H9 (cell line): Measurements from ENCODE around the gene RNF41. TPM values are rescaled to one million over a fixed set of nuclear protein-coding genes. Genes with fewer than 3 reads are reported as not detected.

Experiments used
- DNase-seq: peaks from one replicate; pipeline ENCODE4 v3.0.0-alpha.2; 2017
- H2AFZ ChIP-seq: one replicate; pipeline ENCODE4 v1.6.1; 2013; ENCODE audit warnings: mild to moderate bottlenecking, low read length, control low read depth, moderate library complexity
- H2AK5ac ChIP-seq: 2 replicates; pipeline ENCODE4 v1.6.1; 2013; ENCODE audit warnings: low read length, control low read depth, mixed read lengths; ENCODE audit not compliant: insufficient read length
- H2BK120ac ChIP-seq: one replicate; pipeline ENCODE4 v1.6.1; 2013; ENCODE audit warnings: low read depth, mild to moderate bottlenecking, low read length, control low read depth, inconsistent platforms; ENCODE audit not compliant: poor library complexity, severe bottlenecking
- H2BK12ac ChIP-seq: 2 replicates; pipeline ENCODE4 v1.6.1; 2013; ENCODE audit warnings: low read length, control low read depth, mixed read lengths, low read depth; ENCODE audit not compliant: insufficient read length
- H2BK15ac ChIP-seq: 2 replicates; pipeline ENCODE4 v1.6.1; 2013; ENCODE audit warnings: low read depth, low read length, control low read depth
- H2BK20ac ChIP-seq: one replicate; pipeline ENCODE4 v1.6.1; 2013; ENCODE audit warnings: low read depth, mild to moderate bottlenecking, low read length, control low read depth, inconsistent platforms; ENCODE audit not compliant: poor library complexity, severe bottlenecking
- H2BK5ac ChIP-seq: 2 replicates; pipeline ENCODE4 v1.6.1; 2013; ENCODE audit warnings: low read length, control low read depth, mixed read lengths; ENCODE audit not compliant: insufficient read length
- H3K14ac ChIP-seq: 2 replicates; pipeline ENCODE4 v1.6.1; 2013; ENCODE audit warnings: low read length, control low read depth; ENCODE audit not compliant: insufficient read depth
- H3K18ac ChIP-seq: 2 replicates; pipeline ENCODE4 v1.6.1; 2013; ENCODE audit warnings: low read depth, mild to moderate bottlenecking, mixed read lengths, low read length, control low read depth; ENCODE audit not compliant: insufficient read length
- H3K23ac ChIP-seq: 2 replicates; pipeline ENCODE4 v1.6.1; 2013; ENCODE audit warnings: low read length, control low read depth, mixed read lengths, low read depth; ENCODE audit not compliant: insufficient read length
- H3K23me2 ChIP-seq: 2 replicates; pipeline ENCODE4 v1.6.1; 2013; ENCODE audit warnings: low read depth, mild to moderate bottlenecking, mixed read lengths, low read length, control low read depth; ENCODE audit not compliant: insufficient read length, poor library complexity, severe bottlenecking
- H3K27ac ChIP-seq: 2 replicates; pipeline ENCODE4 v1.5.1; 2013; ENCODE audit warnings: low read length, control low read depth, mixed read lengths, low read depth; ENCODE audit not compliant: insufficient read length
- H3K27me3 ChIP-seq: 2 replicates; pipeline ENCODE4 v1.6.1; 2013; ENCODE audit warnings: low read length, control low read depth, inconsistent platforms; ENCODE audit not compliant: insufficient read depth
- H3K4ac ChIP-seq: 2 replicates; pipeline ENCODE4 v1.6.1; 2013; ENCODE audit warnings: low read depth, mild to moderate bottlenecking, control low read depth, inconsistent platforms, low read length, moderate library complexity
- H3K4me1 ChIP-seq: 2 replicates; pipeline ENCODE4 v1.6.1; 2013; ENCODE audit warnings: low read length, control low read depth, inconsistent platforms; ENCODE audit not compliant: insufficient read depth
- H3K4me2 ChIP-seq: 2 replicates; pipeline ENCODE4 v1.6.1; 2013; ENCODE audit warnings: low read length, control low read depth, mixed read lengths; ENCODE audit not compliant: insufficient read length, insufficient read depth
- H3K56ac ChIP-seq: 2 replicates; pipeline ENCODE4 v1.6.1; 2013; ENCODE audit warnings: low read depth, mild to moderate bottlenecking, mixed read lengths, low read length, control low read depth; ENCODE audit not compliant: insufficient read length
- H3K79me1 ChIP-seq: 2 replicates; pipeline ENCODE4 v1.6.1; 2013; ENCODE audit warnings: low read depth, mild to moderate bottlenecking, moderate library complexity, low read length, control low read depth, inconsistent platforms; ENCODE audit not compliant: insufficient read depth, poor library complexity, severe bottlenecking
- H3K79me2 ChIP-seq: 2 replicates; pipeline ENCODE4 v1.6.1; 2013; ENCODE audit warnings: low read length, control low read depth, inconsistent platforms; ENCODE audit not compliant: insufficient read depth
- H3K9ac ChIP-seq: 2 replicates; pipeline ENCODE4 v1.6.1; 2013; ENCODE audit warnings: low read length, control low read depth, mixed read lengths; ENCODE audit not compliant: insufficient read length; ENCODE audit errors: extremely low read depth
- H3K9me3 ChIP-seq: one replicate; pipeline ENCODE4 v1.6.1; 2013; ENCODE audit warnings: low read depth, low read length, inconsistent platforms; ENCODE audit not compliant: control insufficient read depth
- H3T11ph ChIP-seq: one replicate; pipeline ENCODE4 v1.6.1; 2013; ENCODE audit warnings: mild to moderate bottlenecking, low read length, control low read depth, inconsistent platforms
- H4K20me1 ChIP-seq: one replicate; pipeline ENCODE4 v1.6.1; 2013; ENCODE audit not compliant: control insufficient read depth, insufficient read length, insufficient read depth
- H4K5ac ChIP-seq: 2 replicates; pipeline ENCODE4 v1.6.1; 2013; ENCODE audit warnings: low read depth, mild to moderate bottlenecking, mixed read lengths, low read length, control low read depth; ENCODE audit not compliant: insufficient read length
- H4K8ac ChIP-seq: replicated peaks from 2 replicates; pipeline ENCODE4 v1.6.1; 2013; ENCODE audit warnings: low read length, control low read depth, mixed read lengths, low read depth; ENCODE audit not compliant: insufficient read length
- H4K91ac ChIP-seq: 2 replicates; pipeline ENCODE4 v1.6.1; 2013; ENCODE audit warnings: low read depth, mild to moderate bottlenecking, moderate library complexity, mixed read lengths, low read length, control low read depth; ENCODE audit not compliant: insufficient read length
- H3K27ac Mint-ChIP-seq, 3 experiments: 2 replicates in 2 of 3; 3 replicates in 1 of 3; pipeline ENCODE4 v1.8.0; 2020 to 2021; ENCODE audit warnings: mixed read lengths in 3 of 3, mild to moderate bottlenecking in 1 of 3, moderate library complexity in 1 of 3
- H3K27me3 Mint-ChIP-seq: 2 replicates; pipeline ENCODE4 v1.8.0; 2021; ENCODE audit warnings: low read depth, mild to moderate bottlenecking, moderate library complexity, mixed read lengths
- H3K36me3 Mint-ChIP-seq, 3 experiments: 2 replicates in 2 of 3; 3 replicates in 1 of 3; pipeline ENCODE4 v1.8.0; 2020 to 2021; ENCODE audit warnings: low read depth in 3 of 3, mixed read lengths in 3 of 3; ENCODE audit not compliant: insufficient read depth in 1 of 3
- H3K4me1 Mint-ChIP-seq, 2 experiments: 2 replicates each; pipeline ENCODE4 v1.8.0; 2020; ENCODE audit warnings: mixed read lengths in 2 of 2
- H3K4me3 Mint-ChIP-seq, 2 experiments: 2 replicates in 1 of 2; 3 replicates in 1 of 2; pipeline ENCODE4 v1.8.0; 2020 to 2021; ENCODE audit warnings: mild to moderate bottlenecking in 2 of 2, mixed read lengths in 2 of 2, moderate library complexity in 1 of 2
- H3K9me3 Mint-ChIP-seq, 2 experiments: 2 replicates in 1 of 2; 3 replicates in 1 of 2; pipeline ENCODE4 v1.8.0; 2020; ENCODE audit warnings: mild to moderate bottlenecking in 2 of 2, mixed read lengths in 2 of 2, moderate library complexity in 1 of 2
- WGBS: extraction: QIAGEN DNeasy Blood & Tissue Kit; methylation state at CpG from one replicate; pipeline ENCODE4 v1.1.7; 2013; ENCODE audit warnings: missing lambda C conversion rate, low lambda C conversion rate, mixed read lengths; ENCODE audit not compliant: insufficient read length; ENCODE audit errors: extremely low coverage; 5-methylcytosine and 5-hydroxymethylcytosine counted together
- total RNA-seq: library from RNA; stranded (reverse); gene quantifications from 2 replicates; pipeline ENCODE4 v1.2.1, GENCODE V29; 2021
- TF ChIP-seq, protein P1 (sequence below): fragments of 200-600 bp; sonication (generic); conservative IDR thresholded peaks from 3 replicates; pipeline ENCODE4 v1.8.0; 2021; ENCODE audit warnings: antibody characterized with exemption, mild to moderate bottlenecking

RNF41 gene
- total RNA-seq, 1 experiment from 2014 or later: 60.8 TPM

GRCh38 chr12:56230432-56231183, 8.9 kb upstream of the RNF41 start:
- no peak overlapping the region for H4K91ac ChIP-seq
- no peak overlapping the region for H2BK5ac ChIP-seq
- no peak overlapping the region for H2BK15ac ChIP-seq
- no peak overlapping the region for H3K23ac ChIP-seq
- H3K9me3 ChIP-seq: no peaks in the 10 kb centered on the region
- Mint-ChIP-seq H3K27ac (no peak overlapping the region), H3K27me3 (peaks cover 10% of the 10 kb centered on the region), H3K4me3 (no peak overlapping the region), H3K4me1 (peaks cover 9 to 11% of the 10 kb centered on the region in 2 experiments; a peak in 3 of 4 replicates), H3K9me3 (no peaks in the 10 kb centered on the region; a peak in 1 of 5 replicates), H3K36me3 (peaks cover 2 to 17% (median 10%) of the 10 kb centered on the region in 3 experiments; a peak in 5 of 7 replicates)
- H3K79me2 ChIP-seq: no peaks in the 10 kb centered on the region
- H4K8ac ChIP-seq: no peak overlapping the region
- H3K4ac ChIP-seq: no peak overlapping the region
- no peaks in the 10 kb centered on the region for H3K79me1 ChIP-seq
- H2AFZ ChIP-seq: no peak overlapping the region
- H2BK20ac ChIP-seq: no peak overlapping the region
- H2BK12ac ChIP-seq: no peak overlapping the region
- no peak overlapping the region for H3K9ac ChIP-seq
- H3K18ac ChIP-seq: no peak overlapping the region
- H3K4me1 ChIP-seq: no peaks in the 10 kb centered on the region
- no peak overlapping the region for H3K14ac ChIP-seq
- peak; percentile 56 for DNase-seq
- H3T11ph ChIP-seq: no peak overlapping the region
- H4K20me1 ChIP-seq: peaks cover 3% of the 10 kb centered on the region
- H2AK5ac ChIP-seq: no peak overlapping the region
- WGBS: no CpG with 5 or more reads among the region's 8 CpGs
- no peaks in the 10 kb centered on the region for H3K23me2 ChIP-seq
- no peak overlapping the region for H2BK120ac ChIP-seq
- H3K4me2 ChIP-seq: no peak overlapping the region
- no peak overlapping the region for H3K27ac ChIP-seq
- no peak overlapping the region for H3K56ac ChIP-seq
- H3K27me3 ChIP-seq: no peaks in the 10 kb centered on the region
- TF ChIP-seq, protein P1, sequence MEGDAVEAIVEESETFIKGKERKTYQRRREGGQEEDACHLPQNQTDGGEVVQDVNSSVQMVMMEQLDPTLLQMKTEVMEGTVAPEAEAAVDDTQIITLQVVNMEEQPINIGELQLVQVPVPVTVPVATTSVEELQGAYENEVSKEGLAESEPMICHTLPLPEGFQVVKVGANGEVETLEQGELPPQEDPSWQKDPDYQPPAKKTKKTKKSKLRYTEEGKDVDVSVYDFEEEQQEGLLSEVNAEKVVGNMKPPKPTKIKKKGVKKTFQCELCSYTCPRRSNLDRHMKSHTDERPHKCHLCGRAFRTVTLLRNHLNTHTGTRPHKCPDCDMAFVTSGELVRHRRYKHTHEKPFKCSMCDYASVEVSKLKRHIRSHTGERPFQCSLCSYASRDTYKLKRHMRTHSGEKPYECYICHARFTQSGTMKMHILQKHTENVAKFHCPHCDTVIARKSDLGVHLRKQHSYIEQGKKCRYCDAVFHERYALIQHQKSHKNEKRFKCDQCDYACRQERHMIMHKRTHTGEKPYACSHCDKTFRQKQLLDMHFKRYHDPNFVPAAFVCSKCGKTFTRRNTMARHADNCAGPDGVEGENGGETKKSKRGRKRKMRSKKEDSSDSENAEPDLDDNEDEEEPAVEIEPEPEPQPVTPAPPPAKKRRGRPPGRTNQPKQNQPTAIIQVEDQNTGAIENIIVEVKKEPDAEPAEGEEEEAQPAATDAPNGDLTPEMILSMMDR: no peak
- no peak overlapping the region for H4K5ac ChIP-seq
